IMR-90 (cell line): ENCODE data around the gene ZDHHC1.

Experiments
- CEBPB ChIP-seq: IDR thresholded peaks from 2 replicates; pipeline ENCODE4 v1.6.1; 2012; ENCODE audit warnings: low read depth, low read length, improper control_type of control experiment
- CTCF ChIP-seq: conservative IDR thresholded peaks from 2 replicates; pipeline ENCODE4 v1.5.1; 2012; ENCODE audit warnings: mild to moderate bottlenecking, low read depth, low read length, improper control_type of control experiment
- FOS ChIP-seq: fragments of 150-350 bp; IDR thresholded peaks from 2 replicates; pipeline ENCODE4 v1.6.1; 2016; ENCODE audit warnings: low read depth, low read length
- POLR2A ChIP-seq: IDR thresholded peaks from 2 replicates; pipeline ENCODE4 v1.6.1; 2012; ENCODE audit warnings: mild to moderate bottlenecking, low read depth, low read length

GRCh38 chr16:67445441-67445912 lies 29.2 kb upstream of the ZDHHC1 start:
- TF ChIP-seq CEBPB, result no peak
- no peak for TF ChIP-seq CTCF
- no peak for TF ChIP-seq FOS
- TF ChIP-seq POLR2A, result no peak
